Esophagus mucosa (tissue), 1 donor: ENCODE measurements around the gene AVPR2. TPM values are rescaled to one million over a fixed set of nuclear protein-coding genes. Genes with fewer than 3 reads are reported as not detected.

Experiments used
- ATAC-seq: fragments of 200-7000 bp; cut with Tn5 transposase; one replicate; pipeline ENCODE4 v1.9.1; 2020
- total RNA-seq: library from RNA; stranded (reverse); gene quantifications from one replicate; pipeline ENCODE4 v1.2.4, GENCODE V29; 2023
- donor health status: DM: yes; HTN: yes; CAD: no.

AVPR2 gene
- total RNA-seq, 1 donor from 2014 or later, result 0.20 TPM

DNA sequence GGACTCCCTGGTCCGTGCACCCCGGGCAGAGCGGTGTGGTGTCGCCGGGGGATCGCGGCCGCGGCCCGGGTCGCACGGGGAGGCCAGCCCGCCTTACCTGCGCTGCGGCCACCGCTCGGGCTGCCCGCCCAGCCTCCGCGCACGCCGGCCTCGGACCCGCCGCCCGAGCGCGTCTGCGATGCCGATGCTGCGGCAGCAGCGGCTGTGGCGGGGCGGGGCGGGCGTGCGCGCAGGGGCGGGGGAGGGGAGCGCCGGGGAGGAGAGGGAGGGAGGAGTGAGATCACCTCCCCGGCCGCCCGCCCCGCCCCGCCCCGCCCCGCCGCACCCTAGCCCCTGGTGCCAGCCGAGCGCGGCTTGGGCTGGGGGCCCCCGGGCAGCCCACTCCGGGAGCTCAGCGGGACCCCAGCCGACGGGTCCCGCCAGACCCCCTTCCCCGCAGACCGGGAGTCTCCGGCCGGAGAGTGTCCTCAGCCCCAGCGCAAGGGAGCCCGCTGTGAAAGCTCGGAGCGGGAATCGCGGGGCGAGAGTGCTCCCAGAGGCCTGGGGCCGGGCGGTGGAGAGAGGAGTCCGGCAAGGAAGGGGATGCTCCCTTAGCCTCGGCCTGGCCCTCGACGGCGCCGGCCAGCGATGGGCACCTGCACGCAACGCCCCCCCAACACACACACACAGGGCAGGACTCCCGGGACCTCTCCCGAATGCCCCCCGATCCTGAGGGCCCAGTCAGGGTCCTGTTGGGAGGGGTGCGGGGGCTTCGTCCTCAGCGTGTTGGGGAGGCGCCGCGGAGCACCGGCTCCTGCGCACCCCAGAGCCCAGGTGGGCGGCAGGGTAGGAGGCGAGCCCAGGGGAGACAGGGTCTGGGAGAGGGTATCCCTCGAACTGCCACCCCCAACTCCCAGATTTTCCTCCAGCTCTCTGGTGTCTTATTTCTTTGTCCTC lies 18.2 kb upstream of the AVPR2 start, which contains the start of gene L1CAM:
Gene L1CAM, minus strand, starts transcription at position 206 of the 936 bp plus-strand sequence. CDS start 10,337 bp downstream, outside the sequence.
- ATAC-seq, result peak; percentile 44

DNA sequence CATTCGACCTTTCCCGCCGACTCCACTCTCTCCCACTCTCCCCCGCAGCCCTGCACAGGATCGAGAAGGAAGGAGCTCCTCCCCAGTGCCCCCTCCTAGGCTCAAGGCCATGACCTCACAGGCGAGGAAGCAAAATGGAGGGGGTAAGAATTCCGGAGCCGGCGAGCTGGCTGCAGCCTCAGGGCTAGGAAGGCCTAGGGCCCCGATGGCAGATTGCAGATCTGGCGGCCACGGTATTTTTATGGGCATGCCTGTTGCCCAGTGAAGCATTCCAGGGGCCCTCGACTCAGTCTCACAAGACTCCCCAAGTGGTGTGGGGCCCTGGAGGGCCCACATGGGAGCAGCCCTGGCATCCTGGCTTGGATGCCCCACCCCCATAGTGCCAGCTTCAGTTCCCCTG lies 17.6 kb upstream of the AVPR2 start:
- peak; percentile 3 for ATAC-seq

DNA sequence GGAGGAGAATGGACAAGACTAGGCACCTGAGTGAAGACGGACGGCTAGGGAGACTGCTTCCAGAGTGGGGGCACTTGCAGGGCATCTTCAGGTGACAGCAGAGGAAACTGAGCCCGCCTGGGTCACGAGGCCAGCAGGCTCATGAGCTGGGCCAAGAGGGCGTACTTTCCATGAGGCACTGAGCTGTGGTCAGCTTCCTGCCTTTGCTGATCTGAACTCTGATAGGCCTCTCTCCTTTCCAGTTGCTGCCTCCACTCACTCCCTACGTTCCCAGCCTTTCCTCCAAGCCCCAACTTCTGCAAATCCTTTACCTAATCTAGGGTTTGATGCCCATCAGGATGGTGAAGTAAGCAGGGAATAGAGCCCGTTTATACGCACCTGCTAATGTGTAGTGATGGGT lies 17.1 kb upstream of the AVPR2 start:
- no peak for ATAC-seq

DNA sequence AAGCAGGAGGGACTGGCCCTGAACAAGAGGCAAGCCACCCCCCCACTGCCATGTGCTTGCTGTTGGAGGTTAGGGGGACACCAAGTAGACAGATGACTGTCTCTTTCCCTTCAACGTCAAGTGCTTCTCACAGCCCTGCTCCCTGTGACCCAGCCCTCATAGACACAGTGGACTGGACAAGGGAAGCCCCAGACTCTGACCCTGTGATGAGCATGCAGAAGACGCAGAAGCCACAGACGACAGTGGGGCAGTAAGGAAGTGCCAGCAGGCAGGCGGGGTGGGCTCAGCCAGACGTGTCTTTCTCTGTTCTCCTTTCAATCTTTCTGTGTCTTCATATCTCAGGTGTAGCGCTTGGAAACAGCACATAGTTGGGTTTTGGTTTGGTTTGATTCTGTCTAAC lies 16.1 kb upstream of the AVPR2 start:
- no peak for ATAC-seq

DNA sequence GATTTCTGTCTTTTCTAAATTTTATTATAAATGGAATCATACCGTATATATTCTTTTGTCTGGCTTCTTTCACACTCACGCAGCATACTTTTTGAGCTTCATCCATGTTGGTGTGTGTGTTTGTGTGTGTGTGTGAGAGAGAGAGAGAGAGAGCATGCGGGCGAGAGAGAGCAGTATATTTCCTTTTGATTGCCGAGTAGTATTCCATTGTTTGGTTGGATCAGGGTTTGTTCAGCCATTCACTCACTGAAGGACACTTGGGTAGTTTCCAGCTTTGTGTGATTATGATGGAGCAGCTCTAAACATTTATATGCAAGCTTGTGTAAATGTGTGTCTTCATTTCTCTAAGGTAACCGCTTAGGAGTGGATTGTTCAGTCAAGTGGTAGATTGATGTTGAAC lies 15.3 kb upstream of the AVPR2 start:
- ATAC-seq, result no peak

DNA sequence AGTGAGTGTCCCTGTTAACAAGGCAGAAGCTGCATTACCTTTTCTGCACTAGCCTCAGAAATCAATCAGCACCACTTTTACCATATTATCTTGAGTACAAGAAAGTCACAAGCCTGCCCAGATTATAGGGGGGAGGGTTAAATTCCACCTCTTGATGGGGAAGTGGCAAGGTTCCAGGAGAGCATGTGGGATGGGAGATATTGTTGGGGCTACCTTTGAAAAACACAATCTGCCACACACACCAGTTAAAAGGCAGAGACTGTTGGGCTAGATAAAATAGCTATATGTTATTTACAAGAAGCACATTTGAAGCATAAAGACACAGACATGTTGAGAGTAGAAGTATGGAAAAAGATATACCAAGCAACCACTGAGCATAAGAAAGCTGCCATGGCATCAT lies 6.6 kb upstream of the AVPR2 start:
- no peak for ATAC-seq

DNA sequence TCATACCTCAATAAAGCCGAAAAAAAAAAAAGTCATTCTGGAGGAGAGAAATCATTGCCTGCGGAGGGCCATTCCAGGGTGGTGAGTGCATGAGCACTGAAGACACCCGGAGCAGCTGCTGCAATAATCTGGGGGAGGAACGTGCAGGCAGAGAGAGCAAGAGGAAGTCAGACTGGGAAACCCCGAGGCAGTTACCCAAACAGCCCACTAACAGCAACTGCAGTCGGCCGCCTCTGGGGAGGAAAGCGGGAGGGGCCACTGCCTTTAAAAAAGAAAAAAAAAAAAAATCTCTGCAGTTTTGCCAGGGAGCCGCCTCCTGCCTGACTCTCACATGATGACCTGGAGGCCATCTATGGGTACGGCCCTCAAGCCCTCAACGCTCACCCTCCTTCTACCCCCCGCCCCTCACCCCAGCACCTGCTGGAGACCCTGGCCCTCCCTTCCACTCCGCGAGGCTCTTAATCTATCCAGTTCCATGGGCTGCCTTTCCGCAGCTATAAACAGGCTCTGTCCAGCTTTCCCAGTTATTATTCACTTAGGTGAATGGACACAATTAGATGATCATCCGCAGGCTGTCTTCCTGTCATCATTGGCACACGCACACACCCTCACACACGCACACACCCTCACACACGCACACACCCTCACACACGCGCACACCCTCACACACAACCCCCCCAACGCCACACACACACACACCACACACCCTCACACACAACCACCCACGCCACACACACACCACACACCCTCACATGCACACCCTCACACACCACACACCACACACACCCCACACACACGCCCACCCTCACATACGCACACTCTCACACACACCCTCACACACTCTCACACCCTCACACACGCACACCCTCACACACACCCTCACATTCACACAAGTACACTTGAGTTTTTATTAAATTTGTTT lies 3.4 kb upstream of the AVPR2 start:
- ATAC-seq, result peak; percentile 35

DNA sequence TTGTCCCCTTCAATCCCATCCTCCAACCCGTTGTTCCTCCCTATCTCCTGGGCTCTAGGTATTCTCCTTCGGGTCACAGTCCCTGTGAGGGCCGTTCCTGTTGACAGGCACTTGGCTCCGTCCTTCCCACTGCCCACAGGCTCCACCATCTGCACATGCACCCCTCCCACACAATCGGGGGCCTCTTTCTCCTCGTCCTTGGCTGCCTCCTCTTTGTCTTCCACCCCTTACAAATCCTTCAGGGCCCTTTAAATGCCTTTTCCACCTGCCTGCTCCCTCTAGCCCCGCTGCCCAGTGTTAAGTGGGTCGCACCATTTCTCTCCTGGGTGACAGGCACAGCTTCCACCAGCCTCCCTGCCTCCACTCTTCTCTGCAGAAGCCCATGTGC lies 2.7 kb upstream of the AVPR2 start:
- ATAC-seq, result no peak

DNA sequence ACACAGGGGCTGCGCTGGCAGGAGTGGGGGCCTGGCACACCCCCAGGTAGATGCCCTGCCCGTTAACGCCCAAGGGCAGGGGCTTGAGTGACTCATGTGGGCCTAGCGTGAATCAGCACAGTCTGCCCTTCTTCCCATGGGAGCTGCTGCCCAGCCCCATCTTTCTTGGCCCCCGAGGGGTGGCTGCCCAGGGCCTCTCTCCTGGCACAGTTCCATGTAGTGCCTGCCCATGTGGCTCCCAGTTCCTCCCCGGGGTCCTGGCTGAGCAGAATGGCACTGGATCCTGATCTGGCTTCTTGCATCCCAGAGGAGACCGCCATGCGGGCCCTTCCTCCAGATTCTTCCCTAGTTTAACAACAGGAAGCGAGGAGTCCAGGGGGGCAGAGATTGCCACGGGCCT lies 2.1 kb upstream of the AVPR2 start:
- ATAC-seq, result no peak

DNA sequence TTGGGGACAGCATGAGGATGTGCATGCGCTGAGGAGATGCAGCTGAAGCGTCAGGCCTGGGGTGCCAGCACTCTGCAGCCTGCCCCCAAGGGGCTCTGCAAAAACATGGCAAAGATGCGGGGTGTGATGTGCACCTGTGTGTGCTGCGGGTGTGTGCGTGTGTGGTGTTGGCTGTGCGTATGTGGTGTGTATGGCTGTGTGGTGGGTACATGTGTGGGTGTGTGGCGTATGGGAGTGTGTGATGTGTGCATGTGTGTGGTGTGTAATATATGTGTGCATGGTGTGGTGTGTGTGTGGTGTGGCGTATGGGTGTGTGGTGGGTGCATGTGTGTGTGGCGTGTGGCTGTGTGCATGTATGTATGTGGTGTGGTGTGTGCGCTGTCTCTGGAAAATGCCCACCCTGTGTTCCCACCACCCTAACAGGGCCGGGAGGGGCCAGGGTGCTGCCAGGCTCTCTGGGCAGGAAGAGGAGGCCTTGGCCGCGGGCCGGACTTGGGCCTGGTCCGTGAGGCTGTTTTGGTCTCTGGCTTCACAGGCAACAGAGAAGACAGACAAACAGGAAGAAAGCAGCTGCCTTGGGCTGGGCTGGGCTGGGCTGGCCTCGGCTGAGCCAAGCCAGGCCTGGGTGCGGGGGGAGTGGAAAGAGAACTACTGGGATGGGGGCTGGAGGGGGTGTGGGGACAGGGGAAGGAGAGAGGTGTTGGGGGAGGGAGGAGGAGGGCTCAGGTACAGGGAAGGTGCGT lies 1.1 kb upstream of the AVPR2 start:
- ATAC-seq, result no peak

DNA sequence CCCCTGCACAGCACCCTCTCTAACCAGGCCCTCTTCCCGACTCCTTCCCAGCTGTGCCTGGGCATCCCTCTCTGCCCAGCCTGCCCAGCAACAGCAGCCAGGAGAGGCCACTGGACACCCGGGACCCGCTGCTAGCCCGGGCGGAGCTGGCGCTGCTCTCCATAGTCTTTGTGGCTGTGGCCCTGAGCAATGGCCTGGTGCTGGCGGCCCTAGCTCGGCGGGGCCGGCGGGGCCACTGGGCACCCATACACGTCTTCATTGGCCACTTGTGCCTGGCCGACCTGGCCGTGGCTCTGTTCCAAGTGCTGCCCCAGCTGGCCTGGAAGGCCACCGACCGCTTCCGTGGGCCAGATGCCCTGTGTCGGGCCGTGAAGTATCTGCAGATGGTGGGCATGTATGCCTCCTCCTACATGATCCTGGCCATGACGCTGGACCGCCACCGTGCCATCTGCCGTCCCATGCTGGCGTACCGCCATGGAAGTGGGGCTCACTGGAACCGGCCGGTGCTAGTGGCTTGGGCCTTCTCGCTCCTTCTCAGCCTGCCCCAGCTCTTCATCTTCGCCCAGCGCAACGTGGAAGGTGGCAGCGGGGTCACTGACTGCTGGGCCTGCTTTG lies 1.1 kb downstream of the AVPR2 start:
- ATAC-seq, result no peak

DNA sequence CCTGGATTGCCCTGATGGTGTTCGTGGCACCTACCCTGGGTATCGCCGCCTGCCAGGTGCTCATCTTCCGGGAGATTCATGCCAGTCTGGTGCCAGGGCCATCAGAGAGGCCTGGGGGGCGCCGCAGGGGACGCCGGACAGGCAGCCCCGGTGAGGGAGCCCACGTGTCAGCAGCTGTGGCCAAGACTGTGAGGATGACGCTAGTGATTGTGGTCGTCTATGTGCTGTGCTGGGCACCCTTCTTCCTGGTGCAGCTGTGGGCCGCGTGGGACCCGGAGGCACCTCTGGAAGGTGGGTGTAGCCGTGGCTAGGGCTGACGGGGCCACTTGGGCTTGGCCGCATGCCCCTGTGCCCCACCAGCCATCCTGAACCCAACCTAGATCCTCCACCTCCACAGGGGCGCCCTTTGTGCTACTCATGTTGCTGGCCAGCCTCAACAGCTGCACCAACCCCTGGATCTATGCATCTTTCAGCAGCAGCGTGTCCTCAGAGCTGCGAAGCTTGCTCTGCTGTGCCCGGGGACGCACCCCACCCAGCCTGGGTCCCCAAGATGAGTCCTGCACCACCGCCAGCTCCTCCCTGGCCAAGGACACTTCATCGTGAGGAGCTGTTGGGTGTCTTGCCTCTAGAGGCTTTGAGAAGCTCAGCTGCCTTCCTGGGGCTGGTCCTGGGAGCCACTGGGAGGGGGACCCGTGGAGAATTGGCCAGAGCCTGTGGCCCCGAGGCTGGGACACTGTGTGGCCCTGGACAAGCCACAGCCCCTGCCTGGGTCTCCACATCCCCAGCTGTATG lies 1.8 kb downstream of the AVPR2 start:
- no peak for ATAC-seq

DNA sequence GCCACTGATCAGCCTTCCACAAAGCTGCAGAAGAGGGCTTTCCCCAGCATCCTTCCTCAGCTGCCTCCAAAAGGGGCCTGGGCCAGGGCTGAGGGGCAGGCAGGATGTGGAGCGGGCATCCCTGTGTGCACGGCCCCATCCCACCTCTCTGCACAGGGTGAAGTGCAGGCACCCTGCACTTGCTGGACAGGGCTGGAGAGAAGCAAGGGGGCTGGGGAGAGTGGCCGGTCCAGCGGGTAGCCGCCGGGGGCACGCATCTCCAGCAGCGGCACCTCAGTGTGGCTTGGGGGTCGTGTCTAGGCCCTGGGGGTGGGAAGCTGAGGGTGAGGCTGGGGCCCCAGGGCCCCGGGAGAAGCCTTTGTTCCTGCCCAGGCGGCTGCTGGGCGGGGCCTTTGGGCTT lies 3.0 kb downstream of the AVPR2 start:
- ATAC-seq, result no peak

DNA sequence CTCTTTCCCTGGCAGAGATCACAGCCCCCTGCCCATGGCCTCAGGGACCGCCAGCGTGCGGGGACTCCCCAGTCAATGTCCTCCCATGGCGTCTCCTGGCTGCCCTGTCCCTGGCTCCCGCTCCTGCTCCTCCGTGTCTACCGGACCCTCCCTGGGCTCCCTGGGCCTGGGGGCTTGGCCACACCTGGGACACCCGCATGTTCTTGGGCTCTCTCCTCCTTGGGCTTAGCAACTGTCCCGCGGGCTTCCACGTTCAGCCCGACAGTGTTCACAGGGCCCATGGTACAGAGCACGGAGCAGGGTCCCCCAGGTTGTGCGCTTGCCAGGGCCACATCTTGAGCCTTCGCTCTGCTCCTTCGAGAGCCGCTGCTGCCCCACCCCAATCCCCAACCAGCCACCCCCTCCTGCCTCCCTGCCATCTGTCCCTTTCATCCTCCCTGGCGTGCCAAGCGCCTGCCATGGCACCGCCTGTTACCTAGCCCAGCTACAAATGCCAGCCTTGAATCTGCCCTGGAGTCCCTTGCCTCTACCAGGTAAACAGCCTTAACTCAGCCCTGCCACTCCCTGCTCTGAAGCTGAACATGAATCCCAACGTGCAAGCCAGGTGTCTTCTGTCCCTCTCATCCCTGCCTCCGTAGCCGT lies 3.9 kb downstream of the AVPR2 start:
- no peak for ATAC-seq

DNA sequence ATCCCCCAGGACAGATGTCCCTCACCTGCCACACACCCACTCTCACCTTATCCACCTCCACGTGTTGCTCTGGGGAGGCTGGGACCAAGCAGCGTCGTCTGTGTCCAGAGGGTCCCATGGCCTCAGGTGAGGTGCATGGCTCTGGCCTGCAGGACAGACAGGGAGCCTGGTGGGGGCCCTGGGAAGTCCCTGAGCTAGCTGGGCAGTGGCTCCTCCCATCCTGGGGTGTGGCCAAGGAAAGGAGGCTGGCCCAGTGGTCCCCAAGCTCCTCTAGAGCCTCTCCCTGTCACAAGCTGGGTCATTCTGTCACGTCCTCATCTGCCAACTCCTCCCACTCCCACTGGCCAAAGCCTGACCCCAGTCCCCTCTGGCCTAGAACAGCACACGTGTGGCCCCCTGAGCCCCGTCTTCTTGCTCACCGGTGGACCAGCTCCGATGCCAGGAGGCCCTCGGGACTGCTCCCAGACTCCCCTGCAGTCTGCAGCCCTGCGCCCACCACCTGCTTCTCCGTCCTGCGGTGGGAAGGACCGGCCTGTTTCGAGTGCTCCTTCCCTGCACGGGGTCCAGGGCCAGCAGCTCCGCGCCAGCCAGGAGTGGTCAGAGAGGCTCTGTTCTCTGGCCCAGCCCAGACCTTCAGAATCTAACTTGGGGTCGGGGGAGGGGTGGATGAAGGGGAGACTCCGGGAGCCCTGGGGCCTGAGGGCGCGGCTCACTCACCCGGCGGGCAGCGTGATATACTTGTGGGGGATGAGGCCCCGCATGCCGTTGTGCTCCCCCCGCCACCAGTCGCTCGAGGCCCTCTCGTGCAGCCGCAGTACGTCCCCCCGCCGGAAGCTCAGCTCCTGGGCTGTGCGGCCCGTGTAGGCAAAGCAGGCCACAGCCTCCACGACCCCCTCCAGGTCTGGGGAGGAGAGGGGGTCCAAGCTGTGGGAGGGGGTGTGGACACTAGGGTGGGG lies 4.8 kb downstream of the AVPR2 start:
- ATAC-seq, result no peak

DNA sequence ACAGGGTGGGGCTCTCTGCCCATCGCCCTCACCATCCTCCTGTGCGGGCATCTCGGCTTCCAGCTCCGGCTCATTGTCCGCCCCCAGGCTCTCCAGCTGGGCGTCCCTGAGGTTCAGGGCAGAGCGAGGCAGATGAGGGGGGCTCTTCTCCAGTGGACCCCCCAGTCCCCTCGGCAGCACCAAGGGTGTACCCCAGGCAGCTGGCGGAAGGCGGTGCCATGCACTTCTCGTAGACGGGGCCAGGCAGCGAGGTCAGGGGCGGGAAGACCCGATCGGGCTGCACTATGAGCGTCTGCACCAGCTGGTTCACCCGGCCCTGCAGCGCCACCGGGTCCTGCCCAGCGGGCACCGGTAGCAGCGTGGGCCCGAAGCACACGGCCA lies 5.5 kb downstream of the AVPR2 start:
- ATAC-seq, result no peak

DNA sequence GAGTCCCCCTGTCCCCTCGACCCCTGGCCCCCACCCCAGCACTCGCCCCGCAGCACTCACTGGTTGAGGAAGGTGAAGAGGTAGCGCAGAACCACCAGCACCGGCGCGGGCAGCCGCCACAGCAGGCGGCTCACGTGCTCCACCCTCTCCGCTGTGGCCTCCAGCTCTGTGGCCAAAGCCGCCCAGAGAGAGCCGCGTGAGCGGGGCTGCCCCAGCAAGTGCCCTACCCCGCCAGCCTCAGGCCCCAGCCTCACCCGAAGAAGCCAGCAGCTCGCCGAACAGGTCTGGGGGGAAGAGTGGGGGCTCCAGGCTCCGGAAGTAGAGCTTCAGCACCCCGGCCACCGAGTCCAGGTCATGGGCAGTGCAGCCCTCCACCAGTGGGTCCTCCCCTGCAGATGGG lies 6.0 kb downstream of the AVPR2 start:
- no peak for ATAC-seq

DNA sequence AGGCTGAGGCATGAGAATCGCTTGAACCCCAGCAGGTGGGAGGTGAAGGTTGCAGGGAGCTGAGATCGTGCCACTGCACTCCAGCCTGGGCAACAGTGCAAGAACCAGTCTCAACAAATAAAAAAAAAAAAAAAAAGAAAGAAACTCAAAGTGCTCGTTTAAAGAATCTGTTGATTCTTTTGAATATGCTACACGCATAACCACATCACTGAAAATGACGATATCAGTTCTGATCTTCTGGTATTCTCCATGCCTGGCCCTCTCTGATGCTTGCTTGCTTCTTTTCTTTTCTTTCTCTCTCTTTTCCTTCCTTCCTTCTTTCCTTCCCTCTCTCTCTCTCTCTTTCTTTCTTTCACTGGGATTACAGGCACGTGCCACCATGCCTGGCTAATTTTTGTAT lies 7.3 kb downstream of the AVPR2 start:
- ATAC-seq, result no peak

DNA sequence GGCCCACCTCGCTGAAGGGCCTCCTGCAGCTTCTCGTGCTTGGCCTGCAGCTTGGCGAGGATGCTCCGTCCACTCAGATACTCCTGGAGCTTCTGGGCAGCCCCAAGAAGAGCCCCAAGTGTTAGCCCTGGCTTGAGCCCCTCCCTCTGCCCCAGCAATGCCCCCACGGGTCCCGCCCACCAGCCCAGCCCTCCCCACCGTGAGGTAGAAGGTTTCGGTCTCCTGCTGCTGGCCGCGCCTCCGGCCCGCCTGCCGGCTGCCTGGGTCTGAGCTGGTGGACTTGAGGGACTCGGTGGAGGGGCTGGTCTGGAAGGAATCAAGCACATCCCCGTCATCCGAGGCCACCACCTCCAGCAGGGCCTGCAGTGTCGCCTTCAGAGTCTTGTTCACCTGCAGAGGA lies 8.7 kb downstream of the AVPR2 start:
- no peak for ATAC-seq

DNA sequence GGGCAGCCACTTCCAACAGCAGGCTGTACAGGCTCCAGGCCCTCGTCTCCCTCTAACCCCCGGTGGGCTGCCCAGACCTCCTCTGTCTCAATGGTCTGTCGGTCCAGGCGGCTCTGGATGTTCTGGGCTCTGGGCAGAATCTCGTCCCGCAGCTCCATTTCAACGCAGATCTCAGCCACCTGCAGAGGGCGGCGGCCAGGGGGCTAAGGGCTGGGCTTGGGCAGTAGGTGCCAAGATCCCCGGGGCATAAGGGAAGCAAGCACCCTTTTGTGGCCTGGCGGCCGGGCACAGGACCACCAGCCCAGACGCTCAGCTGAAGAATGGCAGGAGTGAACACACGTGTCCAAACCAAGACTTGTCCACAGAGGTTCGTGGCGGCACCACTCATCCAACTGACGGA lies 9.2 kb downstream of the AVPR2 start:
- ATAC-seq, result no peak
